Measurements from ENCODE around the gene BARHL2. TPM values are rescaled to one million over a fixed set of nuclear protein-coding genes. Genes with fewer than 3 reads are reported as not detected.

Gene BARHL2
- polyA plus RNA-seq, 3 donors from 2014 or later = not detected

DNA sequence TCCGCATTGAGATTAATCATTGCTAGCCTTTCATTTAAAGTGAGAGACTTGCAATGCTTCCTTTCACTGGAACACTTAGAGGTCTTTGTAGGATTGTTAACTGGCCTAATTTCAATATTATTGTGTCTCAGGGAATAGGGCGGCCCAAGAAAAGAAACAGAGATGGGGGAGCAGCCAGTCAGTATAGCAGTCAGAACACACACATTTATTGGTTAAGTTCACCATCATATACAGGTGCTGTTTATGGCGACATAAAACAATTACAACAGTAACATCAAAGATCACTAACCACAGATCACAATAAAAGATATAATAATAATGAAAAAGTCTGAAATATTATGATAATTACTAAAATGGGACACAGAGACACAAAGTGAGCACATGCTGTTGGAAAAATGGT is 29.4 kb downstream of the BARHL2 start:
- no peak for DNase-seq
- H3K4me3 Mint-ChIP-seq = no peak overlapping the region
- H3K36me3 Mint-ChIP-seq = no peaks in the 10 kb centered on the region
- no peaks in the 10 kb centered on the region for H3K4me1 Mint-ChIP-seq
- no peak overlapping the region for H3K27ac Mint-ChIP-seq
- H3K9me3 Mint-ChIP-seq = peaks cover 0 to 3% (median 0%) of the 10 kb centered on the region in 6 donors
- H3K27me3 Mint-ChIP-seq (ENCODE audit: low read depth in 3 of 3) = peaks cover 4 to 12% (median 4%) of the 10 kb centered on the region in 3 donors

- no peak overlapping the region for H3K27ac Mint-ChIP-seq
- H3K27me3 Mint-ChIP-seq (ENCODE audit: low read depth in 3 of 3) = peaks cover 6 to 13% (median 6%) of the 10 kb centered on the region in 3 donors
- H3K36me3 Mint-ChIP-seq = peaks cover 0 to 8% (median 0%) of the 10 kb centered on the region in 3 donors
- no peak for DNase-seq
- H3K4me3 Mint-ChIP-seq = no peak overlapping the region
- H3K4me1 Mint-ChIP-seq = no peaks in the 10 kb centered on the region
- peaks cover 5 to 37% (median 14%) of the 10 kb centered on the region in 6 donors for H3K9me3 Mint-ChIP-seq
These were observed 41.8 kb downstream of the BARHL2 start for GRCh38 chr1:90675161-90675847.

- H3K4me3 Mint-ChIP-seq = no peak overlapping the region
- no peak for DNase-seq
- peaks cover 0 to 8% (median 0%) of the 10 kb centered on the region in 3 donors for H3K36me3 Mint-ChIP-seq
- peaks cover 5 to 30% (median 14%) of the 10 kb centered on the region in 6 donors for H3K9me3 Mint-ChIP-seq
- no peak overlapping the region for H3K27ac Mint-ChIP-seq
- peaks cover 2 to 10% (median 5%) of the 10 kb centered on the region in 3 donors for H3K27me3 Mint-ChIP-seq (ENCODE audit: low read depth in 3 of 3)
- no peaks in the 10 kb centered on the region for H3K4me1 Mint-ChIP-seq
These were observed 45.4 kb downstream of the BARHL2 start for GRCh38 chr1:90671741-90672140.

DNA sequence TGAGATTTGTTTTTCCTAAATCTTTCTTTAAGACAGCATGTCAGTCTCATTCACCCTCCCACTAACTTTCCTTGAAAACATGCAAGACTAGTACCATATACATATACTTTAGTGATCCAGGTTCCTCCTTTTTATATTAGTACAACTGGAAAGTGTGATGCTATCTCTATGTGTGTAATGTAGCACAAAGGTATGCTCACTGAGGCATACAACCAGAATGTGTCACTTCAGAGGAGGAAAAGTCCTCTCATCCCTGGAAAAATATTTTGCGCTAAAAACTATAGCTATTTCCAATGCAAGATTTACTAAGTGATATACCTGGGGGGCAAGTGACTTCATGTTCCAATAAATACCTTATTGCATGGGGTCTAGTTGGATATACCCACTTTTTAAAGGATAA is 45.9 kb downstream of the BARHL2 start:
- Mint-ChIP-seq H3K9me3 (peaks cover 5 to 25% (median 14%) of the 10 kb centered on the region in 6 donors), H3K4me3 (no peak overlapping the region), H3K4me1 (no peaks in the 10 kb centered on the region), H3K27ac (no peak overlapping the region), H3K27me3 (ENCODE audit: low read depth in 3 of 3) (peaks cover 2 to 10% (median 5%) of the 10 kb centered on the region in 3 donors), H3K36me3 (peaks cover 0 to 8% (median 0%) of the 10 kb centered on the region in 3 donors)
- no peak for DNase-seq

Measured in immature natural killer cell (primary cell).